ENCODE measurements around the gene PTPRM. TPM values are rescaled to one million over a fixed set of nuclear protein-coding genes. Genes with fewer than 3 reads are reported as not detected.

PTPRM gene
- polyA plus RNA-seq, 1 of the 3 experiments (the other 2 are of a cell fraction): 16.0 TPM

DNA sequence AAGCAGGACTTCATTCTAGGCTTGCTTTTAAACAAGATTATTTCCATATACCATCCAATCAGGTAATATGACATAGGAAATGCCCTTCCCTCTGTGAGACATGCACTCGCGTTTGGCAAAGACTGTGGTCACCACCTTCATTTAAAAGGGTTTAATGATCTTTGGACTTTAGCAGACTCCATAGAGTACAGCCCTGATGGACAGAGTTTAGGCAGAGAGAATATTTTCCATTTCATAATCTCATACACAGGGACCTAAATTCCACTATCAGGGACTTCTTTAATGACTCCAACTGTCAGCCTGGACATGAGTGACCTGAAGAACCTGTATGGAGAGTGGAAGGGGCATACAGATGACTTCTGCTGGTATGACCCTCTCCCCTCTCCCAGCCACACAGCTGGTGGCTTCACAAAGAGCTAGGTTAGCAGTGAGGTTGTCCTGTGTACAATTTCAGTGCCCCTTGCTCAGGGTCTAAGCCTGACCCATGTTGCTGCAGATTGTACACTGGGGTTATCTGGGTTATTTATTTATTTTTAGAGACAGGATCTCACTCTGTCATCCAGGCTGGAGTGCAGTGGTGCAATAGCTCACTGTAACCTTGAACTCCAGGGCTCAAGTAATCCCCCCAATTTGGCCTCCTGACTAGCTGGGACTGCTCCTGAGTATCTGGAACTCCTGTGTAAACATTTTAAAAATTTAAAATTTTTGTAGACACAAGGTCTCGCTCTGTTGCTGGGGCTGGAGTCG lies 59.2 kb downstream of the PTPRM start (continued):
- no peak for TF ChIP-seq RAD21 (IDR thresholded peaks at IDR 0.05; ENCODE audit: low read length)

DNA sequence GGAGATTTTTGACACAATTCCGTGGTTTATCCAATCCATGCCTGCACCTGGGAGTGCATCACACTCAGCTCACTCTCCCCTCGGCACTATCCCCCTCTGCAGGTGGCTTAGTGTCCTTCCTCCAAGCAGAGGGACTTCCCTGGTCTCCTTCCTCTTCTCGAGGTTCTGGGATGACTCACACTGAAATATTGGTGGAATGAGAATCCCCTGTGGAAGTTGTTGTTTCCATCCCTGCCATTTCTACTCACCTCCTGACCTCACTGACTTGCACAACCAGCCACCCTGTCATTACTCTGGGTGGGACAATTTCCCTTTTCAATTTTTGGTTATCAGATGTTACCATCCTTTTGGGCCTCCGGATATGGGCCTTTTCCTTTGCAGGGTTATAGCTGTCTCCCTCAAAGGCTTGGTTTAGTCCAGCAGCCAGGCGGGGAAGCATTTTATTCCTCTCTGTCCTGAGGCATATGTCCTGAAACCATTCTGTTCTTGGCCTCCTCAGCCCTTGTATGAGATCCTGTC lies 59.9 kb downstream of the PTPRM start:
- Histone ChIP-seq H3K27ac (ENCODE audit: low read depth in 2 of 2, low read length in 1 of 2) (no peak overlapping the region), H2AFZ (ENCODE audit: low read depth) (no peak overlapping the region), H3F3A (replicated peaks; ENCODE audit: insufficient read depth) (no peaks in the 10 kb centered on the region), H3K9ac (no peak overlapping the region), H3K4me2 (no peak overlapping the region), H3K79me2 (ENCODE audit: insufficient read depth) (no peaks in the 10 kb centered on the region), H3K9me3 (no peaks in the 10 kb centered on the region), H3K9me2 (no peaks in the 10 kb centered on the region), H3K4me1 (ENCODE audit: control insufficient read depth in 1 of 2, insufficient read depth in 2 of 2, low read depth in 1 of 2, low read length in 1 of 2) (peaks cover 0 to 13% of the 10 kb centered on the region in 2 experiments; a peak in 2 of 4 replicates), H4K20me1 (ENCODE audit: insufficient read depth) (no peaks in the 10 kb centered on the region), H3K27me3 (ENCODE audit: insufficient read depth) (no peaks in the 10 kb centered on the region), H3K36me3 (replicated peaks in 1 of 2; ENCODE audit: control insufficient read depth in 1 of 2, insufficient read depth in 2 of 2, low read length in 1 of 2) (no peaks in the 10 kb centered on the region), H3K4me3 (ENCODE audit: low read depth in 2 of 2, low read length in 1 of 2) (no peak overlapping the region)
- WGBS (ENCODE audit: low lambda C conversion rate): 34% methylated on average over 5 of the region's 5 CpGs
- TF ChIP-seq NFIC (IDR thresholded peaks at IDR 0.05; ENCODE audit: borderline replicate concordance) (no peak), RAD21 (IDR thresholded peaks at IDR 0.05; ENCODE audit: low read length) (no peak), ELF1 (IDR thresholded peaks at IDR 0.05) (no peak), MXI1 (IDR thresholded peaks at IDR 0.05; ENCODE audit: low read depth, low read length) (no peak), FOXJ3 (CRISPR knock-in tag; IDR thresholded peaks at IDR 0.05) (no peak), TAF1 (IDR thresholded peaks at IDR 0.05; ENCODE audit: borderline replicate concordance, low read depth, low read length) (no peak), RCOR1 (IDR thresholded peaks at IDR 0.05; ENCODE audit: low read length) (no peak), SMC3 (IDR thresholded peaks at IDR 0.05; ENCODE audit: low read depth, low read length) (no peak), EP300 (IDR thresholded peaks at IDR 0.05; ENCODE audit: borderline replicate concordance in 1 of 2, low read depth in 1 of 2, low read length in 1 of 2) (no peak), EZH2phosphoT487 (IDR thresholded peaks at IDR 0.05; ENCODE audit: borderline replicate concordance, low read depth) (no peak), YY1 (IDR thresholded peaks at IDR 0.05; ENCODE audit: low read depth) (no peak), GABPA (IDR thresholded peaks at IDR 0.05; ENCODE audit: low read depth) (no peak), TEAD4 (IDR thresholded peaks at IDR 0.05; ENCODE audit: borderline replicate concordance, insufficient read depth) (no peak), CHD2 (IDR thresholded peaks at IDR 0.05; ENCODE audit: low read length, partially characterized antibody) (no peak), MEF2A (IDR thresholded peaks at IDR 0.05; ENCODE audit: borderline replicate concordance, low read depth) (no peak)
- TF ChIP-seq, protein P1, sequence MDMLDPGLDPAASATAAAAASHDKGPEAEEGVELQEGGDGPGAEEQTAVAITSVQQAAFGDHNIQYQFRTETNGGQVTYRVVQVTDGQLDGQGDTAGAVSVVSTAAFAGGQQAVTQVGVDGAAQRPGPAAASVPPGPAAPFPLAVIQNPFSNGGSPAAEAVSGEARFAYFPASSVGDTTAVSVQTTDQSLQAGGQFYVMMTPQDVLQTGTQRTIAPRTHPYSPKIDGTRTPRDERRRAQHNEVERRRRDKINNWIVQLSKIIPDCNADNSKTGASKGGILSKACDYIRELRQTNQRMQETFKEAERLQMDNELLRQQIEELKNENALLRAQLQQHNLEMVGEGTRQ (IDR thresholded peaks at IDR 0.05; ENCODE audit: borderline replicate concordance, low read depth, low read length): no peak
- TF ChIP-seq, protein P2, sequence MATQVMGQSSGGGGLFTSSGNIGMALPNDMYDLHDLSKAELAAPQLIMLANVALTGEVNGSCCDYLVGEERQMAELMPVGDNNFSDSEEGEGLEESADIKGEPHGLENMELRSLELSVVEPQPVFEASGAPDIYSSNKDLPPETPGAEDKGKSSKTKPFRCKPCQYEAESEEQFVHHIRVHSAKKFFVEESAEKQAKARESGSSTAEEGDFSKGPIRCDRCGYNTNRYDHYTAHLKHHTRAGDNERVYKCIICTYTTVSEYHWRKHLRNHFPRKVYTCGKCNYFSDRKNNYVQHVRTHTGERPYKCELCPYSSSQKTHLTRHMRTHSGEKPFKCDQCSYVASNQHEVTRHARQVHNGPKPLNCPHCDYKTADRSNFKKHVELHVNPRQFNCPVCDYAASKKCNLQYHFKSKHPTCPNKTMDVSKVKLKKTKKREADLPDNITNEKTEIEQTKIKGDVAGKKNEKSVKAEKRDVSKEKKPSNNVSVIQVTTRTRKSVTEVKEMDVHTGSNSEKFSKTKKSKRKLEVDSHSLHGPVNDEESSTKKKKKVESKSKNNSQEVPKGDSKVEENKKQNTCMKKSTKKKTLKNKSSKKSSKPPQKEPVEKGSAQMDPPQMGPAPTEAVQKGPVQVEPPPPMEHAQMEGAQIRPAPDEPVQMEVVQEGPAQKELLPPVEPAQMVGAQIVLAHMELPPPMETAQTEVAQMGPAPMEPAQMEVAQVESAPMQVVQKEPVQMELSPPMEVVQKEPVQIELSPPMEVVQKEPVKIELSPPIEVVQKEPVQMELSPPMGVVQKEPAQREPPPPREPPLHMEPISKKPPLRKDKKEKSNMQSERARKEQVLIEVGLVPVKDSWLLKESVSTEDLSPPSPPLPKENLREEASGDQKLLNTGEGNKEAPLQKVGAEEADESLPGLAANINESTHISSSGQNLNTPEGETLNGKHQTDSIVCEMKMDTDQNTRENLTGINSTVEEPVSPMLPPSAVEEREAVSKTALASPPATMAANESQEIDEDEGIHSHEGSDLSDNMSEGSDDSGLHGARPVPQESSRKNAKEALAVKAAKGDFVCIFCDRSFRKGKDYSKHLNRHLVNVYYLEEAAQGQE (IDR thresholded peaks at IDR 0.05; ENCODE audit: low read depth, low read length): no peak
- TF ChIP-seq, protein P3, sequence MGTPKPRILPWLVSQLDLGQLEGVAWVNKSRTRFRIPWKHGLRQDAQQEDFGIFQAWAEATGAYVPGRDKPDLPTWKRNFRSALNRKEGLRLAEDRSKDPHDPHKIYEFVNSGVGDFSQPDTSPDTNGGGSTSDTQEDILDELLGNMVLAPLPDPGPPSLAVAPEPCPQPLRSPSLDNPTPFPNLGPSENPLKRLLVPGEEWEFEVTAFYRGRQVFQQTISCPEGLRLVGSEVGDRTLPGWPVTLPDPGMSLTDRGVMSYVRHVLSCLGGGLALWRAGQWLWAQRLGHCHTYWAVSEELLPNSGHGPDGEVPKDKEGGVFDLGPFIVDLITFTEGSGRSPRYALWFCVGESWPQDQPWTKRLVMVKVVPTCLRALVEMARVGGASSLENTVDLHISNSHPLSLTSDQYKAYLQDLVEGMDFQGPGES (IDR thresholded peaks at IDR 0.05; ENCODE audit: low read depth, low read length): no peak
- DNase-seq: no peak
- ChIA-PET POLR2A (no interaction called here), CTCF (interaction anchor here (1.4 to 1.6 kb wide), 3 partner anchors 34 to 354 kb away, joined by 3 to 5 read pairs (median 5); no protein-coding TSS in a partner anchor)
